ENCODE data around the gene ADAM12.

DNA sequence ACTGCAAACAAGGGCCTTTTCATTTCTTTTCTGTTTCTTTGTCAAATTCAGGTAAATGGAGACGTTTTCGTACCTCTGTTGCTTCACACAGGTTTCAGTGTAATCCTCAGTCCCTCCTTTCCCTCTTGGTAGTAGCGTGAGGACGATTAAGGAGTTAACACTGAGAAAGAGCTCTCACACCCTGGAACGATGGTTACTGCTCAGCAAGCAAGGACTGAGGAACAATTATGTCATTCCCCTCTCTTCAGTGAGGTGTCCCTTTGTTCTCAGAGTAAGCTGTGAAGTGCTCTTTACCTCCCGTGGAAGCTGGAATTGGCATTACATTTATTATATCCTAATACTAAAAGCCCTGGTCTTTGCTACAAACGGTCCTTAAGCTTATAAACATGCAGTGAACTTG lies 396.0 kb downstream of the ADAM12 start:
- TF ChIP-seq, protein P1, sequence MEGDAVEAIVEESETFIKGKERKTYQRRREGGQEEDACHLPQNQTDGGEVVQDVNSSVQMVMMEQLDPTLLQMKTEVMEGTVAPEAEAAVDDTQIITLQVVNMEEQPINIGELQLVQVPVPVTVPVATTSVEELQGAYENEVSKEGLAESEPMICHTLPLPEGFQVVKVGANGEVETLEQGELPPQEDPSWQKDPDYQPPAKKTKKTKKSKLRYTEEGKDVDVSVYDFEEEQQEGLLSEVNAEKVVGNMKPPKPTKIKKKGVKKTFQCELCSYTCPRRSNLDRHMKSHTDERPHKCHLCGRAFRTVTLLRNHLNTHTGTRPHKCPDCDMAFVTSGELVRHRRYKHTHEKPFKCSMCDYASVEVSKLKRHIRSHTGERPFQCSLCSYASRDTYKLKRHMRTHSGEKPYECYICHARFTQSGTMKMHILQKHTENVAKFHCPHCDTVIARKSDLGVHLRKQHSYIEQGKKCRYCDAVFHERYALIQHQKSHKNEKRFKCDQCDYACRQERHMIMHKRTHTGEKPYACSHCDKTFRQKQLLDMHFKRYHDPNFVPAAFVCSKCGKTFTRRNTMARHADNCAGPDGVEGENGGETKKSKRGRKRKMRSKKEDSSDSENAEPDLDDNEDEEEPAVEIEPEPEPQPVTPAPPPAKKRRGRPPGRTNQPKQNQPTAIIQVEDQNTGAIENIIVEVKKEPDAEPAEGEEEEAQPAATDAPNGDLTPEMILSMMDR (conservative IDR thresholded peaks at IDR 0.05), result no peak
- TF ChIP-seq EZH2 (IDR thresholded peaks at IDR 0.05; ENCODE audit: low read depth), result no peak
